Measurements from ENCODE around the gene WDR33. TPM values are rescaled to one million over a fixed set of nuclear protein-coding genes. Genes with fewer than 3 reads are reported as not detected.

Gene WDR33
- polyA plus RNA-seq, 4 donors = 11.0 to 41.6 (median 13.8) TPM

- no peak for DNase-seq
- 85 to 88% (median 88%) methylated on average over 6 of the region's 6 CpGs for WGBS, 3 donors
- no peaks in the 10 kb centered on the region for H3K4me1 ChIP-seq (ENCODE audit: control insufficient read depth in 3 of 3, insufficient read depth in 2 of 3, low read depth in 1 of 3, low read length in 2 of 3)
- H3K9me3 ChIP-seq (ENCODE audit: control insufficient read depth in 2 of 2, insufficient read depth in 1 of 2, low read depth in 1 of 2, low read length in 1 of 2) = no peaks in the 10 kb centered on the region
- H3K27ac ChIP-seq (ENCODE audit: low read depth in 1 of 3, low read length in 2 of 3) = no peak overlapping the region
- H3K27me3 ChIP-seq (ENCODE audit: control insufficient read depth in 3 of 3, insufficient read depth in 3 of 3, low read length in 3 of 3) = peaks cover 0 to 31% (median 0%) of the 10 kb centered on the region in 3 donors
- H3K36me3 ChIP-seq (ENCODE audit: control insufficient read depth in 3 of 3, insufficient read depth in 2 of 3, low read depth in 1 of 3, low read length in 3 of 3) = no peaks in the 10 kb centered on the region
- FAIRE-seq = no peak
- no peak overlapping the region for H3K4me3 ChIP-seq (ENCODE audit: low read depth in 1 of 3, low read length in 3 of 3)
Measured at GRCh38 chr2:127681976-127682857, 128.8 kb downstream of the WDR33 start.

GRCh38 chr2:127681288-127681804 is 129.6 kb downstream of the WDR33 start:
- Histone ChIP-seq H3K4me3 (ENCODE audit: low read depth in 1 of 3, low read length in 3 of 3) (no peak overlapping the region), H3K4me1 (ENCODE audit: control insufficient read depth in 3 of 3, insufficient read depth in 2 of 3, low read depth in 1 of 3, low read length in 2 of 3) (no peaks in the 10 kb centered on the region), H3K27me3 (ENCODE audit: control insufficient read depth in 3 of 3, insufficient read depth in 3 of 3, low read length in 3 of 3) (peaks cover 0 to 40% (median 0%) of the 10 kb centered on the region in 3 donors), H3K9me3 (ENCODE audit: control insufficient read depth in 2 of 2, insufficient read depth in 1 of 2, low read depth in 1 of 2, low read length in 1 of 2) (no peaks in the 10 kb centered on the region), H3K27ac (ENCODE audit: low read depth in 1 of 3, low read length in 2 of 3) (no peak overlapping the region), H3K36me3 (ENCODE audit: control insufficient read depth in 3 of 3, insufficient read depth in 2 of 3, low read depth in 1 of 3, low read length in 3 of 3) (no peaks in the 10 kb centered on the region)
- 51 to 54% (median 52%) methylated on average over 25 of the region's 25 CpGs for WGBS, 3 donors
- FAIRE-seq (no peak), DNase-seq (no peak)

- Histone ChIP-seq H3K36me3 (ENCODE audit: control insufficient read depth in 3 of 3, insufficient read depth in 2 of 3, low read depth in 1 of 3, low read length in 3 of 3) (no peaks in the 10 kb centered on the region), H3K4me1 (ENCODE audit: control insufficient read depth in 3 of 3, insufficient read depth in 2 of 3, low read depth in 1 of 3, low read length in 2 of 3) (no peaks in the 10 kb centered on the region), H3K27me3 (ENCODE audit: control insufficient read depth in 3 of 3, insufficient read depth in 3 of 3, low read length in 3 of 3) (peaks cover 0 to 45% (median 0%) of the 10 kb centered on the region in 3 donors), H3K27ac (ENCODE audit: low read depth in 1 of 3, low read length in 2 of 3) (no peak overlapping the region), H3K9me3 (ENCODE audit: control insufficient read depth in 2 of 2, insufficient read depth in 1 of 2, low read depth in 1 of 2, low read length in 1 of 2) (no peaks in the 10 kb centered on the region), H3K4me3 (ENCODE audit: low read depth in 1 of 3, low read length in 3 of 3) (no peak overlapping the region)
- DNase-seq = no peak
- no peak for FAIRE-seq
- 78 to 87% (median 81%) methylated on average over 19 of the region's 19 CpGs for WGBS, 3 donors
Measured at GRCh38 chr2:127680706-127681287, 130.2 kb downstream of the WDR33 start.

GRCh38 chr2:127679680-127680361 is 131.2 kb downstream of the WDR33 start:
- Histone ChIP-seq H3K4me1 (ENCODE audit: control insufficient read depth in 3 of 3, insufficient read depth in 2 of 3, low read depth in 1 of 3, low read length in 2 of 3) (no peaks in the 10 kb centered on the region), H3K27ac (ENCODE audit: low read depth in 1 of 3, low read length in 2 of 3) (no peak overlapping the region), H3K36me3 (ENCODE audit: control insufficient read depth in 3 of 3, insufficient read depth in 2 of 3, low read depth in 1 of 3, low read length in 3 of 3) (no peaks in the 10 kb centered on the region), H3K4me3 (ENCODE audit: low read depth in 1 of 3, low read length in 3 of 3) (no peak overlapping the region), H3K27me3 (ENCODE audit: control insufficient read depth in 3 of 3, insufficient read depth in 3 of 3, low read length in 3 of 3) (peaks cover 0 to 52% (median 0%) of the 10 kb centered on the region in 3 donors), H3K9me3 (ENCODE audit: control insufficient read depth in 2 of 2, insufficient read depth in 1 of 2, low read depth in 1 of 2, low read length in 1 of 2) (no peaks in the 10 kb centered on the region)
- 87 to 90% (median 89%) methylated on average over 15 of the region's 15 CpGs for WGBS, 3 donors
- DNase-seq = no peak
- FAIRE-seq = no peak

GRCh38 chr2:127678991-127679390 is 132.0 kb downstream of the WDR33 start:
- Histone ChIP-seq H3K4me1 (ENCODE audit: control insufficient read depth in 3 of 3, insufficient read depth in 2 of 3, low read depth in 1 of 3, low read length in 2 of 3) (peaks cover 0 to 5% (median 0%) of the 10 kb centered on the region in 3 donors), H3K4me3 (ENCODE audit: low read depth in 1 of 3, low read length in 3 of 3) (no peak overlapping the region), H3K27me3 (ENCODE audit: control insufficient read depth in 3 of 3, insufficient read depth in 3 of 3, low read length in 3 of 3) (peaks cover 0 to 60% (median 0%) of the 10 kb centered on the region in 3 donors), H3K27ac (ENCODE audit: low read depth in 1 of 3, low read length in 2 of 3) (no peak overlapping the region), H3K36me3 (ENCODE audit: control insufficient read depth in 3 of 3, insufficient read depth in 2 of 3, low read depth in 1 of 3, low read length in 3 of 3) (no peaks in the 10 kb centered on the region), H3K9me3 (ENCODE audit: control insufficient read depth in 2 of 2, insufficient read depth in 1 of 2, low read depth in 1 of 2, low read length in 1 of 2) (no peaks in the 10 kb centered on the region)
- no peak for FAIRE-seq
- WGBS, 3 donors = 78 to 88% (median 84%) methylated on average over 6 of the region's 6 CpGs
- DNase-seq = no peak

GRCh38 chr2:127678531-127678930 is 132.4 kb downstream of the WDR33 start:
- DNase-seq (no peak), FAIRE-seq (no peak)
- Histone ChIP-seq H3K27ac (ENCODE audit: low read depth in 1 of 3, low read length in 2 of 3) (no peak overlapping the region), H3K4me3 (ENCODE audit: low read depth in 1 of 3, low read length in 3 of 3) (no peak overlapping the region), H3K36me3 (ENCODE audit: control insufficient read depth in 3 of 3, insufficient read depth in 2 of 3, low read depth in 1 of 3, low read length in 3 of 3) (no peaks in the 10 kb centered on the region), H3K27me3 (ENCODE audit: control insufficient read depth in 3 of 3, insufficient read depth in 3 of 3, low read length in 3 of 3) (peaks cover 0 to 65% (median 0%) of the 10 kb centered on the region in 3 donors), H3K4me1 (ENCODE audit: control insufficient read depth in 3 of 3, insufficient read depth in 2 of 3, low read depth in 1 of 3, low read length in 2 of 3) (peaks cover 0 to 5% (median 0%) of the 10 kb centered on the region in 3 donors), H3K9me3 (ENCODE audit: control insufficient read depth in 2 of 2, insufficient read depth in 1 of 2, low read depth in 1 of 2, low read length in 1 of 2) (no peaks in the 10 kb centered on the region)
- WGBS, 3 donors = 32 to 68% (median 38%) methylated on average over 10 of the region's 10 CpGs

- H3K9me3 ChIP-seq (ENCODE audit: control insufficient read depth in 2 of 2, insufficient read depth in 1 of 2, low read depth in 1 of 2, low read length in 1 of 2) = no peaks in the 10 kb centered on the region
- no peaks in the 10 kb centered on the region for H3K36me3 ChIP-seq (ENCODE audit: control insufficient read depth in 3 of 3, insufficient read depth in 2 of 3, low read depth in 1 of 3, low read length in 3 of 3)
- H3K27ac ChIP-seq (ENCODE audit: low read depth in 1 of 3, low read length in 2 of 3) = no peak overlapping the region
- 75 to 89% (median 78%) methylated on average over 2 of the region's 2 CpGs for WGBS, 3 donors
- FAIRE-seq = no peak
- DNase-seq = no peak
- H3K27me3 ChIP-seq (ENCODE audit: control insufficient read depth in 3 of 3, insufficient read depth in 3 of 3, low read length in 3 of 3) = peaks cover 0 to 79% (median 0%) of the 10 kb centered on the region in 3 donors
- H3K4me1 ChIP-seq (ENCODE audit: control insufficient read depth in 3 of 3, insufficient read depth in 2 of 3, low read depth in 1 of 3, low read length in 2 of 3) = peaks cover 0 to 5% (median 0%) of the 10 kb centered on the region in 3 donors
- H3K4me3 ChIP-seq (ENCODE audit: low read depth in 1 of 3, low read length in 3 of 3) = no peak overlapping the region
Measured at GRCh38 chr2:127676906-127677305, 134.1 kb downstream of the WDR33 start.

Data from small intestine (tissue), 7 donors.